HepG2 (cell line): ENCODE results near the gene TCN2. TPM values are rescaled to one million over a fixed set of nuclear protein-coding genes. Genes with fewer than 3 reads are reported as not detected.

Experiments used
- ATAC-seq: fragments of 200-7000 bp; cut with Tn5 transposase; 3 replicates; pipeline ENCODE4 v1.9.1; 2020; ENCODE audit warnings: mild to moderate bottlenecking, moderate library complexity
- BruUV-seq: library from RNA; stranded (reverse); fragments of 400-500 nt; replicated peaks from 2 replicates; lab custom pipeline; 2021; lab: Mats Ljungman, UMichigan
- CTCF ChIA-PET: fragments of 300-600 bp; formaldehyde crosslinking; extraction: SDS; loops from one replicate; lab custom pipeline; 2021; ENCODE audit warnings: low total read pairs, inconsistent platforms, low intra/inter-chr PET ratio; lab: Yijun Ruan, JAX
- POLR2A ChIA-PET: fragments of 350-600 bp; sonication (Branson Sonifier 250); formaldehyde crosslinking; loops from one replicate; lab custom pipeline; 2020; ENCODE audit warnings: antibody characterized with exemption, inconsistent platforms; lab: Yijun Ruan, JAX
- DNase-seq: peaks from one replicate; pipeline ENCODE4 v3.0.0-alpha.2; 2015; ENCODE audit warnings: low spot score
- FAIRE-seq: peaks from 3 replicates; lab custom pipeline; 2011; peaks lifted over from hg19 to GRCh38; lab: Jason Lieb, UNC
- H2AFZ ChIP-seq: one replicate; pipeline ENCODE4 v1.6.1; 2011; ENCODE audit warnings: low read length, inconsistent platforms
- H3K27ac ChIP-seq: fragments of 300-600 bp; 3 replicates; pipeline ENCODE4 v1.8.0; 2011; ENCODE audit warnings: mixed run types, mild to moderate bottlenecking, mixed read lengths, low read length, inconsistent platforms; ENCODE audit not compliant: insufficient read depth; ENCODE audit errors: extremely low read length
- H3K27me3 ChIP-seq, 2 experiments: fragments of 200-600 bp in 1 of 2; 2 replicates in 1 of 2; 3 replicates in 1 of 2; pipeline versions ENCODE4 v1.6.0 to v1.8.0; 2011; ENCODE audit warnings: low read length in 2 of 2, mild to moderate bottlenecking in 2 of 2, moderate library complexity in 2 of 2, inconsistent platforms in 1 of 2; ENCODE audit not compliant: insufficient read depth in 2 of 2, control insufficient read depth in 1 of 2
- H3K36me3 ChIP-seq, 2 experiments: fragments of 200-600 bp in 1 of 2; replicated peaks in 1 of 2; 2 replicates in 1 of 2; 3 replicates in 1 of 2; pipeline versions ENCODE4 v1.5.1 to v1.8.0; 2011; ENCODE audit warnings: low read length in 2 of 2, inconsistent platforms in 1 of 2; ENCODE audit not compliant: insufficient read depth in 2 of 2, control insufficient read depth in 1 of 2
- H3K4me1 ChIP-seq: 2 replicates; pipeline ENCODE4 v1.5.1; 2012; ENCODE audit warnings: low read length, inconsistent platforms; ENCODE audit not compliant: insufficient read depth
- H3K4me2 ChIP-seq: 2 replicates; pipeline ENCODE4 v1.6.0; 2011; ENCODE audit warnings: low read depth, low read length, inconsistent platforms
- H3K4me3 ChIP-seq, 3 experiments: fragments of 200-600 bp in 1 of 3; sonication (generic), shearing (Covaris generic) in 1 of 3; replicated peaks in 1 of 3; 2 replicates each; pipeline ENCODE4 v1.5.1; 2011 to 2016; ENCODE audit warnings: low read length in 3 of 3, inconsistent platforms in 2 of 3, low read depth in 2 of 3, mild to moderate bottlenecking in 2 of 3, control low read depth in 1 of 3, mixed read lengths in 1 of 3; ENCODE audit not compliant: insufficient read depth in 1 of 3
- H3K79me2 ChIP-seq: one replicate; pipeline ENCODE4 v1.6.1; 2011; ENCODE audit warnings: low read length, inconsistent platforms; ENCODE audit not compliant: insufficient read depth
- H3K9ac ChIP-seq: 2 replicates; pipeline ENCODE4 v1.6.0; 2011; ENCODE audit warnings: mild to moderate bottlenecking, low read depth, low read length, inconsistent platforms; ENCODE audit not compliant: insufficient read depth
- H3K9me3 ChIP-seq: 2 replicates; pipeline ENCODE4 v1.5.1; 2012; ENCODE audit warnings: mild to moderate bottlenecking, low read length
- H4K20me1 ChIP-seq: 2 replicates; pipeline ENCODE4 v1.6.0; 2011; ENCODE audit warnings: inconsistent platforms, mild to moderate bottlenecking, low read length, moderate library complexity; ENCODE audit not compliant: insufficient read depth
- AHDC1 ChIP-seq: sonication (generic); formaldehyde crosslinking; IDR thresholded peaks from 2 replicates; pipeline ENCODE4 v1.5.1; 2020; ENCODE audit warnings: mild to moderate bottlenecking, missing genetic modification reagents, borderline replicate concordance
- ARID2 ChIP-seq: sonication (generic); formaldehyde crosslinking; IDR thresholded peaks from 2 replicates; pipeline ENCODE4 v1.8.1; 2022; ENCODE audit warnings: mild to moderate bottlenecking, missing genetic modification reagents, borderline replicate concordance
- CHD4 ChIP-seq: fragments of 200-600 bp; sonication (generic); IDR thresholded peaks from 2 replicates; pipeline ENCODE4 v1.7.0; 2017; ENCODE audit warnings: mild to moderate bottlenecking, low read length, borderline replicate concordance
- ELF3 ChIP-seq: IDR thresholded peaks from 2 replicates; pipeline ENCODE4 v1.6.1; 2016; ENCODE audit warnings: missing genetic modification reagents, missing compliant biosample characterization
- FLYWCH1 ChIP-seq: sonication (generic); formaldehyde crosslinking; IDR thresholded peaks from 2 replicates; pipeline ENCODE4 v1.8.1; 2023; ENCODE audit warnings: mild to moderate bottlenecking, missing genetic modification reagents
- KAT8 ChIP-seq: IDR thresholded peaks from 2 replicates; pipeline ENCODE4 v1.6.1; 2016; ENCODE audit warnings: missing genetic modification reagents, missing compliant biosample characterization
- RNF2 ChIP-seq: fragments of 450-650 bp; conservative IDR thresholded peaks from 2 replicates; pipeline ENCODE4 v1.6.1; 2016; ENCODE audit warnings: low read depth
- ZNF12 ChIP-seq: sonication (generic); formaldehyde crosslinking; IDR thresholded peaks from 2 replicates; pipeline ENCODE4 v1.5.0; 2020; ENCODE audit warnings: missing genetic modification reagents
- ZSCAN31 ChIP-seq: sonication (generic); formaldehyde crosslinking; IDR thresholded peaks from 2 replicates; pipeline ENCODE4 v1.5.0; 2020; ENCODE audit warnings: low read depth, mild to moderate bottlenecking, missing genetic modification reagents
- WGBS: methylation state at CpG from one replicate; pipeline ENCODE4 v1.1.6; 2017; ENCODE audit warnings: low lambda C conversion rate; 5-methylcytosine and 5-hydroxymethylcytosine counted together
- in situ Hi-C: cut with HindIII; loops from 2 replicates; pipeline ENCODE4 v1.10.0; 2017; ENCODE audit warnings: low pct_unique_long_range_greater_than_20kb; ENCODE audit not compliant: extremely low pct_ligation_motif_present
- intact Hi-C: fragments of 100-400 bp; cut with micrococcal nuclease; formaldehyde crosslinking; loops from one replicate; pipeline ENCODE4 v1.10.0; 2022; ENCODE audit not compliant: unreplicated experiment
- polyA plus RNA-seq, 8 experiments: library from polyadenylated mRNA; depleted of rRNA in 3 of 8; stranded (reverse) in 7 of 8; unstranded in 1 of 8; fragments of >200 nt; fragmentation: Illumina TruSeq in 4 of 8; extraction: Trizol in 4 of 8; gene quantifications; 2 replicates each; pipeline versions ENCODE4 v1.2.1 to v1.2.3, GENCODE V29; 2011 to 2016; ENCODE audit warnings: low read depth in 4 of 8, missing spikeins in 1 of 8, mixed read lengths in 1 of 8; ENCODE audit not compliant: insufficient read depth in 1 of 8
- total RNA-seq, 5 experiments: library from RNA; depleted of rRNA; stranded (reverse); fragments of >200 nt; fragmentation: Illumina TruSeq; extraction: Trizol; gene quantifications; 2 replicates each; pipeline ENCODE4 v1.2.3, GENCODE V29; 2016; ENCODE audit warnings: low read depth in 1 of 5
- TF ChIP-seq, protein P1 (sequence below): sonication (generic); formaldehyde crosslinking; conservative IDR thresholded peaks from 2 replicates; pipeline ENCODE4 v1.4.0; 2020; ENCODE audit warnings: missing genetic modification reagents
- TF ChIP-seq, protein P2 (sequence below): sonication (generic); formaldehyde crosslinking; IDR thresholded peaks from 2 replicates; pipeline ENCODE4 v1.4.0; 2020; ENCODE audit warnings: low read depth, mild to moderate bottlenecking, missing genetic modification reagents

Gene TCN2
- total and polyA plus RNA-seq, 2 of the 13 experiments (the other 11 are each of a cell fraction or from before 2014, with no cell fraction given): 0.29 to 0.31 TPM

DNA sequence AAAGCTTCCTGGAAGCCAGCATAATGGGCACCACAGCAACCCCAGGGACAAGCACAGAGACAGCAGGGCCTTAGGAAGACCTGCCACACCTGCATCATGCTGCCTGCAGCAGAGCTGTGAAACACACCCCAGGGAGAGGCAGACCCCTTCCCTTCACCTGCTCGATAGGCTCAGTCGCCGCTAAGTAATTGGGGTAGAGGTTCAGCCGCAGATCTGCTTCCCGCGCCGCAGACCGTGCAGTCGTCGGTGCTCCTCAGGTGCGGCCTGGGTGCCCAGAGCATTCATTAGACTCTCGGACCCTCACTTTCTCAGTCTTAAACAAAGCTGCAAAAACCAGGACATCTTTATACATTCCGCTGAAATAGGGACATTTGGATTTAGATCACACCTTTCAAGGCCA, 57.8 kb downstream of the TCN2 start:
- CTCF ChIA-PET: no interaction called here
- H3K27me3 ChIP-seq: peaks cover 3 to 14% of the 10 kb centered on the region in 2 experiments; a peak in 3 of 5 replicates

More for the DNA sequence above, 57.8 kb downstream of the TCN2 start:
- TF ChIP-seq ZSCAN31 (CRISPR knock-in tag) (no peak), AHDC1 (CRISPR knock-in tag) (no peak), KAT8 (no peak), ZNF12 (CRISPR knock-in tag) (no peak), CHD4 (no peak), ELF3 (no peak), ARID2 (CRISPR knock-in tag) (no peak), FLYWCH1 (no peak), RNF2 (no peak)
- TF ChIP-seq, protein P1, sequence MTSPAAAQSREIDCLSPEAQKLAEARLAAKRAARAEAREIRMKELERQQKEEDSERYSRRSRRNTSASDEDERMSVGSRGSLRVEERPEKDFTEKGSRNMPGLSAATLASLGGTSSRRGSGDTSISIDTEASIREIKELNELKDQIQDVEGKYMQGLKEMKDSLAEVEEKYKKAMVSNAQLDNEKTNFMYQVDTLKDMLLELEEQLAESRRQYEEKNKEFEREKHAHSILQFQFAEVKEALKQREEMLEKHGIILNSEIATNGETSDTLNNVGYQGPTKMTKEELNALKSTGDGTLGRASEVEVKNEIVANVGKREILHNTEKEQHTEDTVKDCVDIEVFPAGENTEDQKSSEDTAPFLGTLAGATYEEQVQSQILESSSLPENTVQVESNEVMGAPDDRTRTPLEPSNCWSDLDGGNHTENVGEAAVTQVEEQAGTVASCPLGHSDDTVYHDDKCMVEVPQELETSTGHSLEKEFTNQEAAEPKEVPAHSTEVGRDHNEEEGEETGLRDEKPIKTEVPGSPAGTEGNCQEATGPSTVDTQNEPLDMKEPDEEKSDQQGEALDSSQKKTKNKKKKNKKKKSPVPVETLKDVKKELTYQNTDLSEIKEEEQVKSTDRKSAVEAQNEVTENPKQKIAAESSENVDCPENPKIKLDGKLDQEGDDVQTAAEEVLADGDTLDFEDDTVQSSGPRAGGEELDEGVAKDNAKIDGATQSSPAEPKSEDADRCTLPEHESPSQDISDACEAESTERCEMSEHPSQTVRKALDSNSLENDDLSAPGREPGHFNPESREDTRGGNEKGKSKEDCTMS (CRISPR knock-in tag): no peak
- TF ChIP-seq, protein P2, sequence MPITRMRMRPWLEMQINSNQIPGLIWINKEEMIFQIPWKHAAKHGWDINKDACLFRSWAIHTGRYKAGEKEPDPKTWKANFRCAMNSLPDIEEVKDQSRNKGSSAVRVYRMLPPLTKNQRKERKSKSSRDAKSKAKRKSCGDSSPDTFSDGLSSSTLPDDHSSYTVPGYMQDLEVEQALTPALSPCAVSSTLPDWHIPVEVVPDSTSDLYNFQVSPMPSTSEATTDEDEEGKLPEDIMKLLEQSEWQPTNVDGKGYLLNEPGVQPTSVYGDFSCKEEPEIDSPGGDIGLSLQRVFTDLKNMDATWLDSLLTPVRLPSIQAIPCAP (CRISPR knock-in tag): no peak
- TF ChIP-seq, all 625 proteins: peak for 0
- Histone ChIP-seq H3K27ac (no peak overlapping the region), H3K9me3 (no peaks in the 10 kb centered on the region), H3K36me3 (no peaks in the 10 kb centered on the region), H3K79me2 (no peaks in the 10 kb centered on the region), H3K4me3 (no peak overlapping the region), H3K9ac (no peak overlapping the region), H3K4me2 (no peak overlapping the region), H3K4me1 (peaks cover 18% of the 10 kb centered on the region), H2AFZ (no peak overlapping the region), H4K20me1 (no peaks in the 10 kb centered on the region)
- in situ Hi-C loops (no loop called here), intact Hi-C loops (no loop called here)
- POLR2A ChIA-PET: no interaction called here
- FAIRE-seq (no peak), DNase-seq (no peak), ATAC-seq (no peak)
- 88% methylated on average over 10 of the region's 13 CpGs for WGBS
- BruUV-seq: no TSS peak
